Smooth muscle cell (in vitro differentiated cells): ENCODE data around the gene EEF2K. TPM values are rescaled to one million over a fixed set of nuclear protein-coding genes. Genes with fewer than 3 reads are reported as not detected.

Experiments used
- DNase-seq: peaks from one replicate; lab custom pipeline; 2025; ENCODE audit not compliant: unreplicated experiment; lab: John Stamatoyannopoulos, UW
- H2AFZ ChIP-seq: fragments of 200-600 bp; sonication (generic); 2 replicates; pipeline ENCODE4 v1.6.0; 2016; ENCODE audit warnings: antibody characterized with exemption, low read depth, mild to moderate bottlenecking
- H3F3A ChIP-seq: fragments of 200-600 bp; sonication (generic); 2 replicates; pipeline ENCODE4 v1.6.0; 2017; ENCODE audit warnings: antibody characterized with exemption, low read depth
- H3K27ac ChIP-seq: fragments of 200-600 bp; sonication (generic); 2 replicates; pipeline ENCODE4 v1.5.1; 2016; ENCODE audit warnings: low read depth, mild to moderate bottlenecking
- H3K27me3 ChIP-seq: fragments of 200-600 bp; sonication (generic); 2 replicates; pipeline ENCODE4 v1.6.1; 2016; ENCODE audit warnings: low read depth, mild to moderate bottlenecking
- H3K36me3 ChIP-seq: fragments of 200-600 bp; sonication (generic); 2 replicates; pipeline ENCODE4 v1.5.1; 2016; ENCODE audit warnings: low read depth
- H3K4me1 ChIP-seq: fragments of 200-600 bp; sonication (generic); 2 replicates; pipeline ENCODE4 v1.5.1; 2016; ENCODE audit warnings: low read depth
- H3K4me2 ChIP-seq: fragments of 200-600 bp; sonication (generic); 2 replicates; pipeline ENCODE4 v1.6.0; 2016; ENCODE audit warnings: mild to moderate bottlenecking
- H3K4me3 ChIP-seq: fragments of 200-600 bp; sonication (generic); 2 replicates; pipeline ENCODE4 v1.5.1; 2016; ENCODE audit warnings: mild to moderate bottlenecking
- H3K79me2 ChIP-seq: fragments of 200-600 bp; sonication (generic); 2 replicates; pipeline ENCODE4 v1.6.0; 2016; ENCODE audit warnings: low read depth, mild to moderate bottlenecking
- H3K9ac ChIP-seq: fragments of 200-600 bp; sonication (generic); 2 replicates; pipeline ENCODE4 v1.6.0; 2016; ENCODE audit warnings: low read depth
- H3K9me3 ChIP-seq: fragments of 200-600 bp; sonication (generic); replicated peaks from 2 replicates; pipeline ENCODE4 v1.5.1; 2016; ENCODE audit warnings: low read depth
- H4K20me1 ChIP-seq: fragments of 200-600 bp; sonication (generic); 2 replicates; pipeline ENCODE4 v1.6.0; 2016; ENCODE audit warnings: low read depth
- CTCF ChIP-seq: fragments of 200-600 bp; sonication (generic); IDR thresholded peaks from 2 replicates; pipeline ENCODE4 v1.5.1; 2017; ENCODE audit warnings: borderline replicate concordance, mild to moderate bottlenecking, antibody characterized with exemption; ENCODE audit not compliant: insufficient read depth, poor library complexity, severe bottlenecking
- WGBS: methylation state at CpG from one replicate; pipeline ENCODE4 v1.1.7; 2016; ENCODE audit warnings: low lambda C conversion rate; 5-methylcytosine and 5-hydroxymethylcytosine counted together
- polyA plus RNA-seq: library from polyadenylated mRNA; unstranded; fragments of >200 nt; fragmentation: Nextera tagmentation; extraction: Ambion mirVana; gene quantifications from 2 replicates; pipeline ENCODE4 v1.2.1, GENCODE V29; 2016
- total RNA-seq: library from RNA; depleted of rRNA; stranded (reverse); fragments of >200 nt; gene quantifications from 2 replicates; pipeline ENCODE4 v1.2.3, GENCODE V29; 2014

Gene EEF2K
- total and polyA plus RNA-seq, 2 experiments from 2014 or later, result 8.7 to 12.8 TPM

- Histone ChIP-seq H3K9me3 (no peaks in the 10 kb centered on the region), H3K27ac (no peak overlapping the region), H3K79me2 (peaks cover 29% of the 10 kb centered on the region), H3K36me3 (no peaks in the 10 kb centered on the region), H4K20me1 (peaks cover 79% of the 10 kb centered on the region), H3F3A (no peaks in the 10 kb centered on the region), H3K9ac (no peak overlapping the region), H3K4me2 (no peak overlapping the region), H3K4me3 (no peak overlapping the region), H2AFZ (no peak overlapping the region), H3K4me1 (no peaks in the 10 kb centered on the region), H3K27me3 (no peaks in the 10 kb centered on the region)
- no peak for DNase-seq
- TF ChIP-seq CTCF, result no peak
- 88% methylated on average over 9 of the region's 9 CpGs for WGBS
Observed at GRCh38 chr16:22220714-22221113, 14.6 kb downstream of the EEF2K start.

- Histone ChIP-seq H3K4me2 (no peak overlapping the region), H3K27ac (no peak overlapping the region), H4K20me1 (peaks cover 68% of the 10 kb centered on the region), H3K27me3 (no peaks in the 10 kb centered on the region), H3K79me2 (peaks cover 29% of the 10 kb centered on the region), H3K9me3 (no peaks in the 10 kb centered on the region), H3K36me3 (no peaks in the 10 kb centered on the region), H3K9ac (no peak overlapping the region), H3K4me1 (no peaks in the 10 kb centered on the region), H3K4me3 (no peak overlapping the region), H2AFZ (no peak overlapping the region), H3F3A (no peaks in the 10 kb centered on the region)
- WGBS, result 97% methylated on average over 2 of the region's 2 CpGs
- no peak for TF ChIP-seq CTCF
- no peak for DNase-seq
Observed at GRCh38 chr16:22222006-22222405, 15.9 kb downstream of the EEF2K start.

GRCh38 chr16:22222998-22223397, 16.9 kb downstream of the EEF2K start:
- H3K9ac ChIP-seq, result no peak overlapping the region
- WGBS, result 100% methylated on average over 1 of the region's 1 CpG
- no peaks in the 10 kb centered on the region for H3K27me3 ChIP-seq
- peaks cover 20% of the 10 kb centered on the region for H3K79me2 ChIP-seq
- H3K4me1 ChIP-seq, result no peaks in the 10 kb centered on the region
- no peak overlapping the region for H2AFZ ChIP-seq
- no peak overlapping the region for H3K4me2 ChIP-seq
- DNase-seq, result no peak
- H3K36me3 ChIP-seq, result no peaks in the 10 kb centered on the region
- TF ChIP-seq CTCF, result no peak
- H3K27ac ChIP-seq, result no peak overlapping the region
- H3K4me3 ChIP-seq, result no peak overlapping the region
- peaks cover 61% of the 10 kb centered on the region for H4K20me1 ChIP-seq
- no peaks in the 10 kb centered on the region for H3K9me3 ChIP-seq
- H3F3A ChIP-seq, result no peaks in the 10 kb centered on the region

GRCh38 chr16:22225060-22225459, 19.0 kb downstream of the EEF2K start:
- H3K27me3 ChIP-seq, result no peaks in the 10 kb centered on the region
- WGBS, result 76% methylated on average over 7 of the region's 7 CpGs
- no peak for TF ChIP-seq CTCF

More at GRCh38 chr16:22225060-22225459, 19.0 kb downstream of the EEF2K start:
- Histone ChIP-seq H3K4me1 (no peaks in the 10 kb centered on the region), H3K79me2 (peaks cover 14% of the 10 kb centered on the region), H3K4me3 (no peak overlapping the region), H2AFZ (no peak overlapping the region), H3K4me2 (no peak overlapping the region), H3K27ac (no peak overlapping the region), H3K9me3 (no peaks in the 10 kb centered on the region), H4K20me1 (peaks cover 40% of the 10 kb centered on the region), H3K9ac (no peak overlapping the region), H3F3A (no peaks in the 10 kb centered on the region), H3K36me3 (no peaks in the 10 kb centered on the region)
- DNase-seq, result no peak
